Measurements from ENCODE around the gene SNORC. TPM values are rescaled to one million over a fixed set of nuclear protein-coding genes. Genes with fewer than 3 reads are reported as not detected.

SNORC gene
- total and polyA plus RNA-seq, 2 of the 13 experiments (the other 11 are each of a cell fraction or from before 2014, with no cell fraction given), result 59.1 to 86.1 TPM

GRCh38 chr2:232839411-232840079 lies 30.5 kb upstream of the SNORC start:
- POLR2A ChIA-PET, result no interaction called here
- Histone ChIP-seq H3K4me2 (ENCODE audit: low read depth, low read length) (no peak overlapping the region), H3K9ac (ENCODE audit: insufficient read depth, low read depth, low read length) (no peak overlapping the region), H3K36me3 (replicated peaks in 1 of 2; ENCODE audit: control insufficient read depth in 1 of 2, insufficient read depth in 2 of 2, low read length in 2 of 2) (peaks cover 41 to 82% of the 10 kb centered on the region in 2 experiments), H3K4me1 (ENCODE audit: insufficient read depth, low read length) (peaks cover 13% of the 10 kb centered on the region), H2AFZ (ENCODE audit: low read length) (no peak overlapping the region), H3K27me3 (ENCODE audit: control insufficient read depth in 1 of 2, insufficient read depth in 2 of 2, low read length in 2 of 2) (no peaks in the 10 kb centered on the region), H3K27ac (ENCODE audit: extremely low read length, insufficient read depth, low read length) (no peak overlapping the region), H3K4me3 (replicated peaks in 1 of 3; ENCODE audit: insufficient read depth in 1 of 3, low read depth in 2 of 3, low read length in 3 of 3) (no peak overlapping the region), H4K20me1 (ENCODE audit: insufficient read depth, low read length) (no peaks in the 10 kb centered on the region), H3K9me3 (ENCODE audit: low read length) (no peaks in the 10 kb centered on the region), H3K79me2 (ENCODE audit: insufficient read depth, low read length) (no peaks in the 10 kb centered on the region)
- ATAC-seq (no peak), DNase-seq (ENCODE audit: low spot score) (no peak), FAIRE-seq (peak; percentile 63)
- CTCF ChIA-PET (ENCODE audit: low intra/inter-chr PET ratio, low total read pairs), result no interaction called here
- TF ChIP-seq ATF1 (CRISPR knock-in tag; IDR thresholded peaks at IDR 0.05), result 0 out of 2 replicates have a peak, but pooled peaks have one; percentile 14
- TF ChIP-seq RAD21 (CRISPR knock-in tag; IDR thresholded peaks at IDR 0.05), result no peak
- no peak for TF ChIP-seq REL (CRISPR knock-in tag; conservative IDR thresholded peaks at IDR 0.05)
- TF ChIP-seq ZNF205 (CRISPR knock-in tag; IDR thresholded peaks at IDR 0.05), result no peak
- BruUV-seq (replicated peaks), result no TSS peak
- 96% methylated on average over 9 of the region's 9 CpGs for WGBS (ENCODE audit: low lambda C conversion rate)
- in situ Hi-C loops (cut with HindIII; ENCODE audit: extremely low pct_ligation_motif_present, low pct_unique_long_range_greater_than_20kb), result no loop called here
- intact Hi-C loops (cut with micrococcal nuclease; ENCODE audit: unreplicated experiment), result no loop called here

DNA sequence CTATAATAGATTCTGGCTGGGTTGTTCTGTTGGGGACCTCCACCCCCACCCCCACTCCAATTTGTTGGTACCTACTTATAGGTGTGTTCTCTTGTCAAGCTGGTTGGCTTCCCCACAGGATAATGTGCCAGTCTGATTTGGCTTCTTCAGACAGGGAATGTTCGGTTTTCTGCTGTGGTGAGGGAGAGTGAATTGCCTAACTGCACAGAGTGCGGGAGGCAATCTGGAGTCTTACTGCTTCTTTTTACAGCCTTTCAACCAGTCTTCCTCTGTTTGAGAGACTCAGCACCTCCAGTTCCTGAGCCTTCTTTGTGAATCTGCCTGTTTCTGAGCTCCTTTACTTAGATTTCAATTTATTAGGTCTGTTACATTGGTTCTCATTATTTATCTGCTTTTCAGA lies 27.4 kb upstream of the SNORC start:
- Histone ChIP-seq H2AFZ (ENCODE audit: low read length) (no peak overlapping the region), H3K4me1 (ENCODE audit: insufficient read depth, low read length) (peaks cover 25% of the 10 kb centered on the region), H3K9ac (ENCODE audit: insufficient read depth, low read depth, low read length) (no peak overlapping the region), H3K9me3 (ENCODE audit: low read length) (no peaks in the 10 kb centered on the region), H3K4me2 (ENCODE audit: low read depth, low read length) (no peak overlapping the region), H3K27ac (ENCODE audit: extremely low read length, insufficient read depth, low read length) (no peak overlapping the region), H4K20me1 (ENCODE audit: insufficient read depth, low read length) (no peaks in the 10 kb centered on the region), H3K4me3 (replicated peaks in 1 of 3; ENCODE audit: insufficient read depth in 1 of 3, low read depth in 2 of 3, low read length in 3 of 3) (no peak overlapping the region), H3K27me3 (ENCODE audit: control insufficient read depth in 1 of 2, insufficient read depth in 2 of 2, low read length in 2 of 2) (no peaks in the 10 kb centered on the region), H3K36me3 (replicated peaks in 1 of 2; ENCODE audit: control insufficient read depth in 1 of 2, insufficient read depth in 2 of 2, low read length in 2 of 2) (peaks cover 33 to 85% of the 10 kb centered on the region in 2 experiments), H3K79me2 (ENCODE audit: insufficient read depth, low read length) (no peaks in the 10 kb centered on the region)
- FAIRE-seq (no peak), DNase-seq (ENCODE audit: low spot score) (no peak), ATAC-seq (no peak)
- in situ Hi-C loops (cut with HindIII; ENCODE audit: extremely low pct_ligation_motif_present, low pct_unique_long_range_greater_than_20kb) (no loop called here), intact Hi-C loops (cut with micrococcal nuclease; ENCODE audit: unreplicated experiment) (no loop called here)
- WGBS (ENCODE audit: low lambda C conversion rate), result 50% methylated on average over 2 of the region's 2 CpGs
- ChIA-PET CTCF (ENCODE audit: low intra/inter-chr PET ratio, low total read pairs) (no interaction called here), POLR2A (interaction anchor here (0.9 kb wide), 1 partner anchor 13 kb away, joined by 3 read pairs; no protein-coding TSS in a partner anchor)
- BruUV-seq (replicated peaks), result no TSS peak
- TF ChIP-seq, protein P1, sequence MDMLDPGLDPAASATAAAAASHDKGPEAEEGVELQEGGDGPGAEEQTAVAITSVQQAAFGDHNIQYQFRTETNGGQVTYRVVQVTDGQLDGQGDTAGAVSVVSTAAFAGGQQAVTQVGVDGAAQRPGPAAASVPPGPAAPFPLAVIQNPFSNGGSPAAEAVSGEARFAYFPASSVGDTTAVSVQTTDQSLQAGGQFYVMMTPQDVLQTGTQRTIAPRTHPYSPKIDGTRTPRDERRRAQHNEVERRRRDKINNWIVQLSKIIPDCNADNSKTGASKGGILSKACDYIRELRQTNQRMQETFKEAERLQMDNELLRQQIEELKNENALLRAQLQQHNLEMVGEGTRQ (IDR thresholded peaks at IDR 0.05; ENCODE audit: low read depth, low read length), result no peak
- TF ChIP-seq, protein P1 (CRISPR knock-in tag; IDR thresholded peaks at IDR 0.05; ENCODE audit: borderline replicate concordance), result no peak
- TF ChIP-seq ZSCAN9 (CRISPR knock-in tag; IDR thresholded peaks at IDR 0.05; ENCODE audit: borderline replicate concordance), result no peak
- no peak for TF ChIP-seq ZNF780A (CRISPR knock-in tag; IDR thresholded peaks at IDR 0.05)
- TF ChIP-seq KAT8 (CRISPR knock-in tag; IDR thresholded peaks at IDR 0.05), result no peak
- TF ChIP-seq ETV6 (CRISPR knock-in tag; conservative IDR thresholded peaks at IDR 0.05), result no peak
- no peak for TF ChIP-seq SUZ12 (IDR thresholded peaks at IDR 0.05; ENCODE audit: low read depth, low read length)
- no peak for TF ChIP-seq ZNF124 (CRISPR knock-in tag; IDR thresholded peaks at IDR 0.05)
- no peak for TF ChIP-seq KLF9 (CRISPR knock-in tag; IDR thresholded peaks at IDR 0.05; ENCODE audit: low read depth)
- TF ChIP-seq RFX1 (IDR thresholded peaks at IDR 0.05), result no peak
- no peak for TF ChIP-seq ZFX (CRISPR knock-in tag; IDR thresholded peaks at IDR 0.05; ENCODE audit: low read depth)
- TF ChIP-seq ZNF292 (CRISPR knock-in tag; IDR thresholded peaks at IDR 0.05; ENCODE audit: borderline replicate concordance, low read depth), result no peak
